ENCODE data around the gene LIG4.

Gene LIG4

GRCh38 chr13:108193806-108194205 lies 21.5 kb downstream of the LIG4 start:
- DNase-seq (ENCODE audit: low spot score): no peak

DNA sequence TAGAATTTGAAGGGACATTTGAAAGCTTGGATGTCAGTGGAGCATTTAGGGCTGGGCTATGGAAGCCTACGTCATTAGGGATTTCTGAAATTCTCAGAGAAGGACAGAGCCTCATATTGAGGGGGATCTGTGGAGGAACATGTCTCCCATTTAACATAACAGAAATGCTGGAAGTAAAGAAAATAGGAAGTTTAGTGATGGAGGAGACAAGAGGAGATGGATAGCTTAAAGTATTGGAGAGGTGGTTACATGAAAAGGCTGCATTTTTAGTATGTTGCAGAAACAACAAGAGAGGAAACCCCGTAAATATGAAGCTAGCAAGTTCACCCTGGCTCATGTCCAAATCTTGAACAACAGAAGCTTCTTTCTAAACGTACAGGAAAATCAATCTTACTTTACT lies 24.4 kb downstream of the LIG4 start:
- no peak for DNase-seq (ENCODE audit: low spot score)

- no peak for DNase-seq (ENCODE audit: low spot score)
Measured at GRCh38 chr13:108188260-108188659, 27.1 kb downstream of the LIG4 start.

DNA sequence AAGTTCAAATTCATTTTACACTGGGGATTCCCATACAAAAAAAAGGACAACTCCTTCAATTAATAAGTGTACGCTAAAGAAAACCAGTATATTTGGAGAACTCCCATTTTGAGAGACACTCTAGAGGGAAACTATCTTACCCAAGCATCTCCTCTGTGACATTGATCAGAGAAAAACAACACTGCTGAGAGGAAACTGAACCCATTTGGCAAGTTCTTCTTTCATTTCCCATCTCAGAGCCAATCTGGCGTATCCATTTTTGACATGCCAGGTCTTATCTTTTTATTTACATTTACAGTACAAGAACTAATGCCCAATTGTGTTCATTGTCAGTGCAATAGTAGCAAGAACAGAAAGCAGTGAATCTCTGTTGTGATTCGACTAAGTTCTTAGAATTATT lies 30.1 kb downstream of the LIG4 start:
- DNase-seq (ENCODE audit: low spot score): no peak

DNA sequence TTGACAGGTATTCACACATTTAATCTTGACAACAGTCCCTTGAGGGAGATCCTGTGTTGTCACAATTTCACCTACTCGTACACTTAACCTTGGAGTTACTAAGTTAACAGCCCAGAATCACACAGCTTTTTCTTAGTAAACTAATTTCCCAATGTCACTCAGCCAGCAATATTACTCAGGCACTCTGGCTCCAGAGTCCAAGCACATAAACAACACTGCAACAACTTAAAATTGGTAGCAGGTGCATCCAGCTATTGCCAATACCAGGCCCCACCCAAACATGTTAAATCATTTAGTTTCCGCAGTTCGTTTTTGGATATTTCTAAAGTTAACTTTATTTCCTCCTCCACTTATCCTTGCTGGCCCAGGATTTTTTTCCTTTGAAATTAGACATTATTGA lies 32.7 kb downstream of the LIG4 start:
- DNase-seq (ENCODE audit: low spot score): no peak

GRCh38 chr13:108178078-108178477 lies 37.3 kb downstream of the LIG4 start:
- DNase-seq (ENCODE audit: low spot score): no peak

DNA sequence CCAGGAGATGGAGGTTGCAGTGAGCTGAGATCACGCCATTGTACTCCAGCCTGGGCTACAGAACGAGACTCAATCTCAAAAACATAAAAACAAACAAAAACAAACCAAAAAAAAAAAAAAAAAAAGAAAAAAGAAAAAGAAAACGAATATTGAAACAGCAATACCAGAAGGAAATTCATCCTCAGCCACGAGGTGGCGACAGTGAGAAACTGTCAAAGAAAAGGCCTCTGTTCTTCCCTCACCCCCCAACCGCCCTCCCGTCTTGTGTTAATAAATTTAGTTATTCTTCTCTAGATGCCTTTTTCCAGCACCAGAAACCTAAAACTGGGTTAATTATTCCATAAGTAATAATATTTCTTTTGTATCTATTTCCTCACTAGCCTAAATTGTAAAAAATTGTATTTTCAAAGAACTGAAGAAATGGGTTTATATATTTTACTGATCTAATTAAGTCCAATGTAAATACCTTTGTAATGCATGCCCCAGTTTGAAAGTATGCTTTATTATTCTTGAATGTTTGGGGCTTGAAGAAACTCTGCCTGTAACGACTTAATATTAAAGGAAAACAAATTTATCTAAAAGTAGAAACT lies 38.6 kb downstream of the LIG4 start:
- no peak for DNase-seq (ENCODE audit: low spot score)

GRCh38 chr13:108168929-108169328 lies 46.4 kb downstream of the LIG4 start:
- DNase-seq (ENCODE audit: low spot score): no peak

GRCh38 chr13:108166078-108166477 lies 49.3 kb downstream of the LIG4 start:
- no peak for DNase-seq (ENCODE audit: low spot score)

DNA sequence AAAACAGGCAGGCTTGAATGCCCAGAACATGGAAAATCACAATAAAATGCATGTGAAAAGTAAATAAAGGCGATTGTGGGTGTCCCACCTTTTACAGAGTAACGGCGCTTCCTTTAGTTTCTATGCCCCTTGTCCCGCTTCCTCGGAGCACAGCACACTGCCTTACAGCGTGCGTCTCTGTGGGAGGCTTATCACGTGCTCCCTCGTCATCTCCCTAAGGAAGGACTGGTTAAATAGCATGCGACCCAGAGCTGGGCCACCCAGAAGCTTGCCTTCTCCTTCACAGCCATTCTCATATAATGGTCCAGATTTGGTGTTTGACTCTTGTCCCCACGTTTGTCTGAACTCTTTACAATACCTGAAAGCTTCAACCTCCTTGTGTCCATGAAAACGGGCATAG lies 56.6 kb downstream of the LIG4 start:
- DNase-seq (ENCODE audit: low spot score): no peak

Data from HuH-7.5 (cell line).